Stimulated activated CD4-positive, alpha-beta T cell treated with anti-CD3 and anti-CD28 coated beads, Interleukin-12 subunit alpha, Interleukin-12 subunit beta, amount 100 ng/mL, for 48 hours (primary cell): ENCODE results near the gene SRD5A1.

Source experiments
- DNase-seq, 3 donors: peaks; one replicate each; pipeline ENCODE4 v3.0.0-alpha.2; 2020; ENCODE audit warnings: low read depth in 2 of 3, low spot score in 1 of 3

SRD5A1 gene

GRCh38 chr5:6682239-6682638 lies 49.0 kb downstream of the SRD5A1 start:
- no peak for DNase-seq

GRCh38 chr5:6683241-6683640 lies 50.0 kb downstream of the SRD5A1 start:
- no peak for DNase-seq

GRCh38 chr5:6684075-6684474 lies 50.8 kb downstream of the SRD5A1 start:
- DNase-seq, result no peak

GRCh38 chr5:6686501-6686900 lies 53.3 kb downstream of the SRD5A1 start:
- DNase-seq, result no peak

- no peak for DNase-seq
These were observed 53.7 kb downstream of the SRD5A1 start for GRCh38 chr5:6686915-6687409.

- no peak for DNase-seq
These were observed 54.3 kb downstream of the SRD5A1 start for GRCh38 chr5:6687505-6687904.

GRCh38 chr5:6692906-6693305 lies 59.7 kb downstream of the SRD5A1 start:
- DNase-seq, result no peak

GRCh38 chr5:6698696-6699095 lies 65.5 kb downstream of the SRD5A1 start:
- DNase-seq, result no peak

- no peak for DNase-seq
These were observed 66.1 kb downstream of the SRD5A1 start for GRCh38 chr5:6699357-6699756.

GRCh38 chr5:6700074-6700684 lies 66.9 kb downstream of the SRD5A1 start:
- no peak for DNase-seq

- DNase-seq, result no peak
These were observed 67.6 kb downstream of the SRD5A1 start for GRCh38 chr5:6700685-6701355.

GRCh38 chr5:6701491-6701890 lies 68.3 kb downstream of the SRD5A1 start:
- no peak for DNase-seq

- no peak for DNase-seq
These were observed 69.4 kb downstream of the SRD5A1 start for GRCh38 chr5:6702633-6703032.

GRCh38 chr5:6703806-6704205 lies 70.6 kb downstream of the SRD5A1 start:
- DNase-seq, result no peak

GRCh38 chr5:6704361-6704851 lies 71.2 kb downstream of the SRD5A1 start:
- DNase-seq, result no peak

- DNase-seq, result no peak
These were observed 71.8 kb downstream of the SRD5A1 start for GRCh38 chr5:6705088-6705487.

- no peak for DNase-seq
These were observed 72.7 kb downstream of the SRD5A1 start for GRCh38 chr5:6705959-6706358.

- DNase-seq, result no peak
These were observed 74.6 kb downstream of the SRD5A1 start for GRCh38 chr5:6707852-6708251.

GRCh38 chr5:6708814-6709213 lies 75.6 kb downstream of the SRD5A1 start:
- no peak for DNase-seq

GRCh38 chr5:6710070-6710469 lies 76.8 kb downstream of the SRD5A1 start:
- DNase-seq, result no peak

- DNase-seq, result no peak
These were observed 77.5 kb downstream of the SRD5A1 start for GRCh38 chr5:6710551-6711318.
